Keratinocyte (primary cell): ENCODE measurements around the gene RWDD2A. TPM values are rescaled to one million over a fixed set of nuclear protein-coding genes. Genes with fewer than 3 reads are reported as not detected.

Source experiments
- DNase-seq: peaks from one replicate; pipeline ENCODE4 v3.0.0-alpha.2; 2011; ENCODE audit warnings: low read depth, missing footprints, low spot score
- FAIRE-seq: peaks from 2 replicates; lab custom pipeline; 2011; peaks lifted over from hg19 to GRCh38; lab: Jason Lieb, UNC
- H2AFZ ChIP-seq: 2 replicates; pipeline ENCODE4 v1.6.0; 2012; ENCODE audit warnings: low read length, control low read depth, inconsistent platforms; ENCODE audit not compliant: control insufficient read depth
- H3K27ac ChIP-seq: 2 replicates; pipeline ENCODE4 v1.5.1; 2011; ENCODE audit warnings: low read length; ENCODE audit not compliant: control insufficient read depth, insufficient read depth
- H3K27me3 ChIP-seq: 3 replicates; pipeline ENCODE4 v1.6.0; 2011; ENCODE audit warnings: low read length; ENCODE audit not compliant: control insufficient read depth, insufficient read depth; ENCODE audit errors: extremely low read depth
- H3K36me3 ChIP-seq, 2 experiments: 2 replicates in 1 of 2; 3 replicates in 1 of 2; pipeline ENCODE4 v1.5.1; 2011; ENCODE audit warnings: low read length in 2 of 2, mild to moderate bottlenecking in 1 of 2; ENCODE audit not compliant: control insufficient read depth in 2 of 2, insufficient read depth in 2 of 2; ENCODE audit errors: extremely low read depth in 1 of 2
- H3K4me1 ChIP-seq: 3 replicates; pipeline ENCODE4 v1.5.1; 2011; ENCODE audit warnings: low read length; ENCODE audit not compliant: control insufficient read depth, insufficient read depth; ENCODE audit errors: extremely low read depth
- H3K4me2 ChIP-seq: 3 replicates; pipeline ENCODE4 v1.6.0; 2011; ENCODE audit warnings: low read depth, low read length; ENCODE audit not compliant: control insufficient read depth, insufficient read depth; ENCODE audit errors: extremely low read depth
- H3K4me3 ChIP-seq, 3 experiments: fragments of 200-600 bp in 1 of 3; sonication (generic) in 1 of 3; 2 replicates in 2 of 3; 3 replicates in 1 of 3; pipeline ENCODE4 v1.5.1; 2011 to 2016; ENCODE audit warnings: low read length in 3 of 3, mild to moderate bottlenecking in 3 of 3, control low read depth in 2 of 3, inconsistent platforms in 1 of 3, low read depth in 1 of 3, mixed read lengths in 1 of 3, mixed run types in 1 of 3, moderate library complexity in 1 of 3; ENCODE audit not compliant: control insufficient read depth in 2 of 3, insufficient read depth in 2 of 3; ENCODE audit errors: extremely low read depth in 1 of 3
- H3K79me2 ChIP-seq: 2 replicates; pipeline ENCODE4 v1.6.0; 2012; ENCODE audit warnings: low read length; ENCODE audit not compliant: control insufficient read depth, insufficient read depth
- H3K9ac ChIP-seq: 3 replicates; pipeline ENCODE4 v1.6.0; 2011; ENCODE audit warnings: low read length; ENCODE audit not compliant: control insufficient read depth, insufficient read depth; ENCODE audit errors: extremely low read depth
- H3K9me1 ChIP-seq: 3 replicates; pipeline ENCODE4 v1.6.0; 2011; ENCODE audit warnings: low read length; ENCODE audit not compliant: control insufficient read depth, insufficient read depth; ENCODE audit errors: extremely low read depth
- H3K9me3 ChIP-seq: 2 replicates; pipeline ENCODE4 v1.5.1; 2012; ENCODE audit warnings: low read depth, low read length; ENCODE audit not compliant: control insufficient read depth
- H4K20me1 ChIP-seq: 3 replicates; pipeline ENCODE4 v1.6.0; 2011; ENCODE audit warnings: low read length; ENCODE audit not compliant: control insufficient read depth, insufficient read depth; ENCODE audit errors: extremely low read depth
- CTCF ChIP-seq, 3 experiments: IDR thresholded peaks in 1 of 3; conservative IDR thresholded peaks in 1 of 3; optimal IDR thresholded peaks in 1 of 3; 2 replicates in 2 of 3; 3 replicates in 1 of 3; pipeline versions ENCODE3 to v1.5.1; 2011; ENCODE audit warnings: low read length in 3 of 3, mild to moderate bottlenecking in 3 of 3, moderate library complexity in 2 of 3, control low read depth in 1 of 3, inconsistent platforms in 1 of 3; ENCODE audit not compliant: insufficient read depth in 2 of 3; ENCODE audit errors: extremely low read depth in 1 of 3
- EZH2 ChIP-seq: IDR thresholded peaks from one replicate; pipeline ENCODE4 v1.6.1; 2012; ENCODE audit warnings: inconsistent platforms, mild to moderate bottlenecking, low read length, moderate library complexity
- dilution Hi-C: fragments of 300-500 bp; cut with MboI; formaldehyde crosslinking; loops from one replicate; pipeline ENCODE4 v1.7.0; 2020; ENCODE audit warnings: low sequenced_read_pairs; ENCODE audit not compliant: extremely low pct_ligation_motif_present
- polyA plus RNA-seq, 5 experiments: library from polyadenylated mRNA; depleted of rRNA in 3 of 5; stranded (reverse) in 3 of 5; stranded (forward) in 1 of 5; unstranded in 1 of 5; fragments of >200 nt; gene quantifications; 1 replicate in 1 of 5; 2 replicates in 3 of 5; 3 replicates in 1 of 5; pipeline versions ENCODE4 v1.2.1 to v1.2.3, GENCODE V29; 2011 to 2012; ENCODE audit warnings: missing spikeins in 2 of 5, low read depth in 1 of 5, low replicate concordance in 1 of 5

The RWDD2A gene
- polyA plus RNA-seq, 1 donor (not counting 4 experiments of a cell fraction or from before 2014, with no cell fraction given): 1.5 TPM

DNA sequence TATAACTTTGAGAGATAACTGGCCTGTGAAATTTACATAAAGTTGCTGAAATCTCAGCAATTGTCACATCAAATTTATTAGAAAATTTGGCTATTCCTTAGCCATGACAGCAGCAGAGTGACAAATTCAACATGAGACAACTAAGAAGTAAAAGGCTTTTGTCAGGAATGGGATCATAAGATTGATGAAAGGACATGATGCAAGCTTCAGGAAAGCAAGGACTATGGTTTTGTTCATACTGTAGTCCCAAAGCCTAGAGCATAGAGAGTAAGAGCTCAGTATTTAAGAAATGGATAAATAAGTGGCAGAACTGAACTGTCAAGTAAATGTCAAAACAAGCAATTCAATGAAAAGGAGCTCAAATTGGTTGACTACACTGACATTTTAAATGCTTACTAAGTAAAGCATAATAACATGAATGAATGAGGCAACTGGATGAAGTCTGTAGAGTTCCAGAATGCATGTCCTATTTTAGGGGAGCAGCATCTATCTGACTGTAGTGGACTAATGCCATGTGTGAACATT, 12.7 kb upstream of the RWDD2A start:
- Histone ChIP-seq H4K20me1 (no peaks in the 10 kb centered on the region), H3K27ac (no peak overlapping the region), H3K4me3 (no peak overlapping the region), H3K36me3 (peaks cover 7 to 22% of the 10 kb centered on the region in 2 experiments), H3K9ac (no peak overlapping the region), H3K27me3 (no peaks in the 10 kb centered on the region), H2AFZ (no peak overlapping the region), H3K9me1 (no peaks in the 10 kb centered on the region), H3K79me2 (no peaks in the 10 kb centered on the region), H3K4me2 (no peak overlapping the region), H3K4me1 (peaks cover 7% of the 10 kb centered on the region), H3K9me3 (no peaks in the 10 kb centered on the region)
- DNase-seq (no peak), FAIRE-seq (peak; percentile 5)
- dilution Hi-C loops: no loop called here
- TF ChIP-seq CTCF (optimal IDR thresholded peaks at IDR 0.05 in 1 of 3, IDR thresholded peaks at IDR 0.05 in 1 of 3, conservative IDR thresholded peaks at IDR 0.05 in 1 of 3; ENCODE audit: extremely low read depth in 1 of 3, insufficient read depth in 2 of 3, low read length in 3 of 3): no peak

- Histone ChIP-seq H3K9me3 (no peaks in the 10 kb centered on the region), H2AFZ (no peak overlapping the region), H3K79me2 (no peaks in the 10 kb centered on the region), H3K27me3 (no peaks in the 10 kb centered on the region), H3K36me3 (peaks cover 6 to 32% of the 10 kb centered on the region in 2 experiments), H3K4me1 (peaks cover 7% of the 10 kb centered on the region), H3K27ac (no peak overlapping the region), H3K4me2 (no peak overlapping the region), H3K9me1 (peaks cover 2% of the 10 kb centered on the region), H3K4me3 (no peak overlapping the region), H3K9ac (no peak overlapping the region), H4K20me1 (no peaks in the 10 kb centered on the region)
- FAIRE-seq: no peak
- TF ChIP-seq EZH2 (no peak), CTCF (optimal IDR thresholded peaks at IDR 0.05 in 1 of 3, IDR thresholded peaks at IDR 0.05 in 1 of 3, conservative IDR thresholded peaks at IDR 0.05 in 1 of 3; ENCODE audit: extremely low read depth in 1 of 3, insufficient read depth in 2 of 3, low read length in 3 of 3) (no peak)
- dilution Hi-C loops: no loop called here
- no peak for DNase-seq
Observed at GRCh38 chr6:83182114-83182513, 11.0 kb upstream of the RWDD2A start.
